K562 (cell line): ENCODE measurements around the gene ZNF750. TPM values are rescaled to one million over a fixed set of nuclear protein-coding genes. Genes with fewer than 3 reads are reported as not detected.

Source experiments
- ASH1L ChIP-seq: fragments of 450-650 bp; IDR thresholded peaks from 2 replicates; pipeline ENCODE4 v1.6.1; 2018; ENCODE audit warnings: borderline replicate concordance, mild to moderate bottlenecking, low read depth; ENCODE audit not compliant: partially characterized antibody
- CAMTA2 ChIP-seq: fragments of 250-450 bp; sonication (Bioruptor Pico); conservative IDR thresholded peaks from 2 replicates; pipeline ENCODE4 v1.5.1; 2022
- DACH1 ChIP-seq: fragments of 450-650 bp; IDR thresholded peaks from 2 replicates; pipeline ENCODE4 v1.6.1; 2018; ENCODE audit not compliant: partially characterized antibody
- DLX4 ChIP-seq: fragments of 250-450 bp; sonication (Bioruptor Pico); IDR thresholded peaks from 2 replicates; pipeline ENCODE4 v1.6.1; 2021; ENCODE audit warnings: mild to moderate bottlenecking
- DPF2 ChIP-seq: fragments of 450-650 bp; IDR thresholded peaks from 2 replicates; pipeline ENCODE4 v1.6.1; 2016
- E2F1 ChIP-seq: sonication (generic); formaldehyde crosslinking; IDR thresholded peaks from 2 replicates; pipeline ENCODE4 v1.8.1; 2023; ENCODE audit warnings: mild to moderate bottlenecking, missing genetic modification reagents, moderate library complexity
- HMG20A ChIP-seq: fragments of 450-650 bp; formaldehyde crosslinking; conservative IDR thresholded peaks from 2 replicates; pipeline ENCODE4 v1.4.0; 2020; ENCODE audit warnings: mild to moderate bottlenecking, mixed read lengths
- HNRNPH1 ChIP-seq: fragments of 200-400 bp; formaldehyde crosslinking; optimal IDR thresholded peaks from 2 replicates; pipeline ENCODE3; 2017; ENCODE audit warnings: low read depth, mild to moderate bottlenecking, low read length, moderate library complexity
- NR2F6 ChIP-seq: fragments of 450-650 bp; formaldehyde crosslinking; IDR thresholded peaks from 2 replicates; pipeline ENCODE4 v1.4.0; 2020; ENCODE audit warnings: mild to moderate bottlenecking
- PTBP1 ChIP-seq: fragments of 200-400 bp; formaldehyde crosslinking; IDR thresholded peaks from 2 replicates; pipeline ENCODE4 v1.6.1; 2017; ENCODE audit warnings: low read depth, low read length
- SRSF1 ChIP-seq: fragments of 200-400 bp; formaldehyde crosslinking; IDR thresholded peaks from 2 replicates; pipeline ENCODE4 v1.6.1; 2017; ENCODE audit warnings: mild to moderate bottlenecking, low read depth, low read length, moderate library complexity
- TCF15 ChIP-seq: fragments of 250-450 bp; sonication (Bioruptor Pico); IDR thresholded peaks from 2 replicates; pipeline ENCODE4 v1.8.0; 2022; ENCODE audit warnings: moderate library complexity, mild to moderate bottlenecking, inconsistent platforms
- XRCC4 ChIP-seq: IDR thresholded peaks from one replicate; pipeline ENCODE4 v1.6.1; 2011; ENCODE audit not compliant: insufficient read depth, insufficient read length; ENCODE audit errors: extremely low read depth
- ZBTB5 ChIP-seq: fragments of 450-650 bp; IDR thresholded peaks from 2 replicates; pipeline ENCODE4 v1.6.1; 2017; ENCODE audit warnings: antibody characterized with exemption
- ZFP91 ChIP-seq: sonication (generic); formaldehyde crosslinking; IDR thresholded peaks from 2 replicates; pipeline ENCODE4 v1.8.0; 2022; ENCODE audit warnings: mild to moderate bottlenecking, missing genetic modification reagents
- ZNF23 ChIP-seq: fragments of 250-450 bp; sonication (Bioruptor Pico); IDR thresholded peaks from 2 replicates; pipeline ENCODE4 v1.4.0; 2020; ENCODE audit warnings: mild to moderate bottlenecking
- ZNF277 ChIP-seq: fragments of 250-450 bp; sonication (Bioruptor Pico); IDR thresholded peaks from 2 replicates; pipeline ENCODE4 v1.8.0; 2022; ENCODE audit warnings: inconsistent platforms, mild to moderate bottlenecking, moderate library complexity, borderline replicate concordance
- ZNF354B ChIP-seq: fragments of 250-450 bp; sonication (Bioruptor Pico); IDR thresholded peaks from 2 replicates; pipeline ENCODE4 v1.4.0; 2020
- polyA plus RNA-seq, 8 experiments: library from polyadenylated mRNA; depleted of rRNA in 4 of 8; stranded (reverse) in 5 of 8; unstranded in 3 of 8; fragments of >200 nt; fragmentation: Nextera tagmentation in 2 of 8; fragmentation: Illumina TruSeq in 1 of 8; extraction: Ambion mirVana in 2 of 8; extraction: Trizol in 1 of 8; gene quantifications; 2 replicates each; pipeline versions ENCODE4 v1.2.1 to v1.2.3, GENCODE V29; 2011 to 2014; ENCODE audit warnings: inconsistent platforms in 1 of 8, missing spikeins in 1 of 8
- total RNA-seq, 7 experiments: library from RNA; depleted of rRNA in 6 of 7; stranded (reverse); fragments of >200 nt in 6 of 7; fragmentation: Illumina TruSeq in 2 of 7; extraction: Trizol in 2 of 7; gene quantifications; 2 replicates each; pipeline versions ENCODE4 v1.2.1 to v1.2.3, GENCODE V29; 2011 to 2021; ENCODE audit warnings: low replicate concordance in 1 of 7

The ZNF750 gene
- total and polyA plus RNA-seq, 9 of the 15 experiments (the other 6 are each of a cell fraction or from before 2014, with no cell fraction given), result not detected

- TF ChIP-seq ZNF277, result no peak
- TF ChIP-seq HMG20A, result no peak
- TF ChIP-seq ZBTB5, result no peak
- TF ChIP-seq ZNF354B (CRISPR knock-in tag), result no peak
- no peak for TF ChIP-seq HNRNPH1
- no peak for TF ChIP-seq DACH1
- TF ChIP-seq PTBP1, result no peak
- no peak for TF ChIP-seq DLX4
- TF ChIP-seq ZNF23 (CRISPR knock-in tag), result no peak
- TF ChIP-seq SRSF1, result no peak
- TF ChIP-seq DPF2, result peak; percentile 74
- no peak for TF ChIP-seq E2F1 (CRISPR knock-in tag)
- no peak for TF ChIP-seq NR2F6
- no peak for TF ChIP-seq XRCC4
- TF ChIP-seq TCF15 (CRISPR knock-in tag), result no peak
- no peak for TF ChIP-seq CAMTA2 (CRISPR knock-in tag)
- TF ChIP-seq ZFP91, result no peak
- TF ChIP-seq ASH1L, result no peak
Measured at GRCh38 chr17:82863941-82864712, 24.3 kb upstream of the ZNF750 start (continued).
